Cerebellar nuclear complex (tissue), 1 donor: ENCODE measurements around the gene RPP14.

Experiments used
- DNase-seq, 2 experiments: peaks; one replicate each; lab custom pipeline; 2025; lab: John Stamatoyannopoulos, UW

The RPP14 gene

GRCh38 chr3:58356054-58356453 is 50.0 kb downstream of the RPP14 start:
- no peak for DNase-seq

GRCh38 chr3:58357402-58357801 is 51.4 kb downstream of the RPP14 start:
- no peak for DNase-seq

- DNase-seq = no peak
These were observed 52.0 kb downstream of the RPP14 start for GRCh38 chr3:58358092-58358491.

- DNase-seq = no peak
These were observed 52.8 kb downstream of the RPP14 start for GRCh38 chr3:58358808-58359207.

GRCh38 chr3:58359621-58360020 is 53.6 kb downstream of the RPP14 start:
- no peak for DNase-seq

GRCh38 chr3:58361866-58362265 is 55.8 kb downstream of the RPP14 start:
- DNase-seq = no peak

GRCh38 chr3:58366699-58367098 is 60.7 kb downstream of the RPP14 start:
- no peak for DNase-seq

GRCh38 chr3:58369038-58369437 is 63.0 kb downstream of the RPP14 start:
- no peak for DNase-seq
